B cell (primary cell): Measurements from ENCODE around the gene AIM2. TPM values are rescaled to one million over a fixed set of nuclear protein-coding genes. Genes with fewer than 3 reads are reported as not detected.

Experiments used
- ATAC-seq: fragments of 200-7000 bp; cut with Tn5 transposase; one replicate; pipeline ENCODE4 v1.10.0; 2021; ENCODE audit warnings: low read depth, mild to moderate bottlenecking, moderate number of reproducible peaks, moderate library complexity
- CTCF ChIA-PET: fragments of 350-600 bp; sonication (Branson Sonifier 250); formaldehyde crosslinking; loops from one replicate; lab custom pipeline; 2021; ENCODE audit warnings: antibody characterized with exemption, inconsistent platforms; lab: Charles Lee
- POLR2A ChIA-PET: fragments of 350-600 bp; sonication (Branson Sonifier 250); formaldehyde crosslinking; loops from one replicate; lab custom pipeline; 2021; ENCODE audit warnings: antibody characterized with exemption; lab: Charles Lee
- DNase-seq: peaks from one replicate; pipeline ENCODE4 v3.0.0; 2013
- H2AFZ ChIP-seq: 2 replicates; pipeline ENCODE4 v1.6.1; 2012; ENCODE audit warnings: mild to moderate bottlenecking, low read depth, low read length; ENCODE audit not compliant: insufficient read depth, poor library complexity, severe bottlenecking
- H3K27ac ChIP-seq, 2 donors: 1 replicate in 1 of 2; 2 replicates in 1 of 2; pipeline ENCODE4 v1.5.1; 2012 to 2013; ENCODE audit warnings: low read length in 2 of 2, mild to moderate bottlenecking in 2 of 2, moderate library complexity in 1 of 2
- H3K27me3 ChIP-seq, 4 experiments: fragments of 200-600 bp in 1 of 4; sonication (generic) in 1 of 4; replicated peaks in 1 of 4; 1 replicate in 2 of 4; 2 replicates in 2 of 4; pipeline versions ENCODE4 v1.6.1 to v1.7.0; 2013 to 2016; ENCODE audit warnings: low read length in 3 of 4, mild to moderate bottlenecking in 2 of 4, mixed read lengths in 1 of 4, moderate library complexity in 1 of 4; ENCODE audit not compliant: insufficient read depth in 4 of 4, control insufficient read depth in 3 of 4; ENCODE audit errors: control extremely low read depth in 1 of 4
- H3K36me3 ChIP-seq, 2 experiments: replicated peaks in 1 of 2; 1 replicate in 1 of 2; 2 replicates in 1 of 2; pipeline versions ENCODE4 v1.6.1 to v1.7.1; 2013; ENCODE audit warnings: low read length in 1 of 2; ENCODE audit not compliant: insufficient read depth in 2 of 2, control insufficient read depth in 1 of 2; ENCODE audit errors: control extremely low read depth in 1 of 2, extremely low read depth in 1 of 2
- H3K4me1 ChIP-seq, 2 donors: fragments of 200-600 bp in 1 of 2; sonication (generic) in 1 of 2; 1 replicate in 1 of 2; 2 replicates in 1 of 2; pipeline versions ENCODE4 v1.5.1 to v1.6.1; 2013 to 2017; ENCODE audit warnings: low read length in 2 of 2; ENCODE audit not compliant: control insufficient read depth in 2 of 2, insufficient read depth in 2 of 2
- H3K4me2 ChIP-seq: replicated peaks from 2 replicates; pipeline ENCODE3; 2012; ENCODE audit warnings: mild to moderate bottlenecking, low read depth, low read length; ENCODE audit not compliant: poor library complexity, severe bottlenecking
- H3K4me3 ChIP-seq, 5 experiments: fragments of 200-600 bp in 1 of 5; sonication (generic) in 1 of 5; 1 replicate in 3 of 5; 2 replicates in 2 of 5; pipeline versions ENCODE4 v1.5.1 to v1.7.0; 2011 to 2016; ENCODE audit warnings: low read length in 4 of 5, mild to moderate bottlenecking in 4 of 5, low read depth in 2 of 5, control low read depth in 1 of 5, moderate library complexity in 1 of 5; ENCODE audit not compliant: insufficient read depth in 1 of 5; ENCODE audit errors: control extremely low read depth in 1 of 5, extremely low read depth in 1 of 5
- H3K79me2 ChIP-seq: fragments of 200-600 bp; sonication (generic); one replicate; pipeline ENCODE4 v1.6.0; 2016; ENCODE audit warnings: low read length; ENCODE audit not compliant: control insufficient read depth, insufficient read depth
- H3K9ac ChIP-seq: fragments of 200-600 bp; sonication (generic); 2 replicates; pipeline ENCODE4 v1.6.1; 2017; ENCODE audit warnings: mild to moderate bottlenecking, low read length, moderate library complexity
- H3K9me3 ChIP-seq, 3 donors: one replicate each; pipeline versions ENCODE4 v1.6.1 to v1.7.1; 2013; ENCODE audit warnings: low read length in 2 of 3; ENCODE audit not compliant: control insufficient read depth in 2 of 3, insufficient read depth in 1 of 3; ENCODE audit errors: control extremely low read depth in 1 of 3
- H4K20me1 ChIP-seq: 2 replicates; pipeline ENCODE4 v1.6.0; 2012; ENCODE audit warnings: mild to moderate bottlenecking, low read length; ENCODE audit not compliant: insufficient read depth, control insufficient read depth, poor library complexity, severe bottlenecking
- H3K27ac Mint-ChIP-seq: one replicate; pipeline ENCODE4 v1.8.0; 2021; ENCODE audit warnings: mixed read lengths
- H3K27me3 Mint-ChIP-seq: one replicate; pipeline ENCODE4 v1.8.0; 2021; ENCODE audit warnings: mixed read lengths
- H3K4me1 Mint-ChIP-seq: one replicate; pipeline ENCODE4 v1.8.0; 2021; ENCODE audit warnings: mixed read lengths
- H3K4me3 Mint-ChIP-seq: one replicate; pipeline ENCODE4 v1.8.0; 2021; ENCODE audit warnings: mixed read lengths
- H3K9me3 Mint-ChIP-seq: one replicate; pipeline ENCODE4 v1.8.0; 2022; ENCODE audit warnings: mixed read lengths; ENCODE audit not compliant: insufficient read depth
- CTCF ChIP-seq: fragments of 200-600 bp; IDR thresholded peaks from one replicate; pipeline ENCODE4 v1.8.0; 2022; ENCODE audit warnings: antibody characterized with exemption, mild to moderate bottlenecking
- EZH2 ChIP-seq: IDR thresholded peaks from 2 replicates; pipeline ENCODE4 v1.6.1; 2012; ENCODE audit warnings: borderline replicate concordance, low read depth, mild to moderate bottlenecking, moderate library complexity, low read length; ENCODE audit not compliant: insufficient read depth, poor library complexity, severe bottlenecking
- WGBS: methylation state at CpG from one replicate; pipeline ENCODE4 v1.1.5; 2013; ENCODE audit warnings: missing lambda C conversion rate; ENCODE audit not compliant: insufficient coverage; 5-methylcytosine and 5-hydroxymethylcytosine counted together
- intact Hi-C: fragments of 100-400 bp; cut with micrococcal nuclease; formaldehyde crosslinking; loops from one replicate; pipeline ENCODE4 v1.10.0; 2022
- polyA plus RNA-seq: library from polyadenylated mRNA; depleted of rRNA; stranded (reverse); fragments of >200 nt; gene quantifications from 2 replicates; pipeline ENCODE4 v1.2.3, GENCODE V29; 2012
- total RNA-seq, 2 donors: library from RNA; stranded (reverse); fragments of 120-200 nt in 1 of 2; gene quantifications; 1 replicate in 1 of 2; 2 replicates in 1 of 2; pipeline versions ENCODE4 v1.2.3 to v1.2.4, GENCODE V29; 2013 to 2022

The AIM2 gene
- total and polyA plus RNA-seq, 2 donors (not counting 1 experiment from before 2014, with no cell fraction given) = 40.4 to 68.4 TPM

DNA sequence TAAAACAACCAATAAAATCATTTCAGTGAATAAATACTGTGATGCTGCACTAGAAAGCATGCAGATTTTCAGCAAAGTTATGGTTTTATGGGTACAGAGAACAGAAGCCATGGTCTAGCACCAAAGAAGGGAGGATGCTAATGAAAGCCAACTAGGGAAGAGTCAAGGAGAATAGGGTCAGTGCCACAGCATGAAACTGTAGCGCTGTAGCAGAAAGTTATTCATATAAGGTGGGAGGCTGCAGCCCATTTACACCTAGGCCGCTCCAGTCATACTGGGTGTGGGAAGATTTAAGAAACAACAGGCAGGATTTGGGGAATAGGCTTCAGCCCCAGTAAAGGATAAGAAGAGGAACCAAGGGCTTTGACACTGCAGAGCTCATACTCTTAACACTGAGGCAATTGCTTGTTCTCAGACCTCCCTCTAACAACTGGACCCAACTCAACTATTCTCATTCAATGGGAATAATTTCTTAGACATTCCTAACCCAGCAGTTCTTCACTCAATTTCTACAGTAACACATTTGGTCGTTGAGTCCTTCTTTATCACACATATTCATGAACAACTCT is 62.5 kb downstream of the AIM2 start:
- H2AFZ ChIP-seq = no peak overlapping the region
- Mint-ChIP-seq H3K27ac (peak overlapping the region; percentile 91), H3K9me3 (no peaks in the 10 kb centered on the region), H3K27me3 (no peaks in the 10 kb centered on the region), H3K4me3 (peak overlapping the region; percentile 89), H3K4me1 (peaks cover 57% of the 10 kb centered on the region)
- CTCF ChIA-PET = interaction anchor here (1.8 to 2.4 kb wide), 2 partner anchors 11 to 58 kb away, joined by 4 to 15 read pairs; a partner anchor contains a TSS
- H3K9ac ChIP-seq = peak overlapping the region; percentile 99
- H3K27me3 ChIP-seq = no peaks in the 10 kb centered on the region
- 92% methylated on average over 2 of the region's 3 CpGs for WGBS
- peaks cover 52 to 55% of the 10 kb centered on the region in 2 donors for H3K4me1 ChIP-seq
- no peaks in the 10 kb centered on the region for H3K9me3 ChIP-seq
- POLR2A ChIA-PET = no interaction called here
- DNase-seq = no peak
- intact Hi-C loops = loop anchor here (2.0 to 10.0 kb wide), 3 partner anchors 15 to 729 kb away; partner anchors contain the start of genes CD1C and OR10T2
- H3K79me2 ChIP-seq = peaks cover 89% of the 10 kb centered on the region
- TF ChIP-seq EZH2 (no peak), CTCF (no peak)
- peak overlapping the region; percentile 85 for H3K4me2 ChIP-seq
- ATAC-seq = no peak
- H4K20me1 ChIP-seq = peaks cover 23% of the 10 kb centered on the region
- peak overlapping the region in 1 of 2 donors; percentile 72 for H3K27ac ChIP-seq
- H3K36me3 ChIP-seq = peaks cover 5 to 49% of the 10 kb centered on the region in 2 experiments
- H3K4me3 ChIP-seq = peak overlapping the region; percentile 26 to 100 (median 71)

DNA sequence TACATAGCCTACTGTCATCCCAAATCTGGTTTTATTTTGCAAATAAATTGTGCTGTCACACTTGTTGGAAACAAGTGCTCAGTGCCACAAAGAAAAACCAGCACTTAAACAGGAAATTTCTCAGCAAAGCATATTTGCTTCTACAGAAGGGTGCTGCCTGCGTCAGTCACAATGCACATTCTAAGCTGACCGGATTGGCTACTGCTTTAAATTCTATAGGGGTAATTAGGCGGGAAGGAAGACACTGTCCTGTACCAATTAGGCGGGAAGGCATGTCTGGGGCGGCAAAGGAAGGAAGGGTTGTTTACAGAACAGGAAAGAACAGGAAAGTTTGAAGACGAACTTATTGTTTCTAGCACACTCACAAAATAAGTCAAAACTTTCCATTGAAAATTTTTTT is 64.1 kb downstream of the AIM2 start:
- peak overlapping the region; percentile 12 for H2AFZ ChIP-seq
- no peaks in the 10 kb centered on the region for H3K27me3 ChIP-seq
- H3K79me2 ChIP-seq = peaks cover 82% of the 10 kb centered on the region
- H3K4me1 ChIP-seq = peaks cover 58 to 59% of the 10 kb centered on the region in 2 donors
- ChIA-PET CTCF (interaction anchor here (0.6 to 1.8 kb wide), 3 partner anchors 10 to 140 kb away, joined by 3 to 4 read pairs (median 4); a partner anchor contains a TSS), POLR2A (no interaction called here)
- H3K4me2 ChIP-seq = peak overlapping the region; percentile 85
- H3K9me3 ChIP-seq = no peaks in the 10 kb centered on the region
- Mint-ChIP-seq H3K27me3 (no peaks in the 10 kb centered on the region), H3K4me3 (peak overlapping the region; percentile 89), H3K27ac (peak overlapping the region; percentile 91), H3K9me3 (no peaks in the 10 kb centered on the region), H3K4me1 (peaks cover 63% of the 10 kb centered on the region)
- 0% methylated on average over 3 of the region's 6 CpGs for WGBS
- H3K36me3 ChIP-seq = peaks cover 3 to 33% of the 10 kb centered on the region in 2 experiments
- H3K27ac ChIP-seq = peak overlapping the region; percentile 4 to 72
- no peak for TF ChIP-seq CTCF
- no peak for TF ChIP-seq EZH2
- H4K20me1 ChIP-seq = peaks cover 9% of the 10 kb centered on the region
- DNase-seq (peak; percentile 39), ATAC-seq (no peak)
- H3K4me3 ChIP-seq = peak overlapping the region; percentile 71 to 100 (median 91)
- intact Hi-C loops = loop anchor here (10.0 kb wide), 2 partner anchors 618 to 728 kb away; partner anchors contain the start of genes CD1C and OR10T2
- peak overlapping the region; percentile 99 for H3K9ac ChIP-seq
